Dermis microvascular lymphatic vessel endothelial cell (primary cell): ENCODE measurements around the gene COL18A1. TPM values are rescaled to one million over a fixed set of nuclear protein-coding genes. Genes with fewer than 3 reads are reported as not detected.
"Not testable (repeated sequence)": the region's sequence is repeated elsewhere in the genome, so short reads cannot be mapped to it uniquely, and the experiment has no call there.

Experiments
- DNase-seq, 2 donors: peaks; one replicate each; pipeline versions ENCODE4 v3.0.0 to v3.0.0-alpha.2; 2010; ENCODE audit warnings: low read depth in 2 of 2
- total RNA-seq: library from RNA; depleted of rRNA; stranded (reverse); fragments of >200 nt; gene quantifications from 2 replicates; pipeline ENCODE4 v1.2.1, GENCODE V29; 2014

The COL18A1 gene
- total RNA-seq, 1 donor from 2014 or later: 170 TPM

DNA sequence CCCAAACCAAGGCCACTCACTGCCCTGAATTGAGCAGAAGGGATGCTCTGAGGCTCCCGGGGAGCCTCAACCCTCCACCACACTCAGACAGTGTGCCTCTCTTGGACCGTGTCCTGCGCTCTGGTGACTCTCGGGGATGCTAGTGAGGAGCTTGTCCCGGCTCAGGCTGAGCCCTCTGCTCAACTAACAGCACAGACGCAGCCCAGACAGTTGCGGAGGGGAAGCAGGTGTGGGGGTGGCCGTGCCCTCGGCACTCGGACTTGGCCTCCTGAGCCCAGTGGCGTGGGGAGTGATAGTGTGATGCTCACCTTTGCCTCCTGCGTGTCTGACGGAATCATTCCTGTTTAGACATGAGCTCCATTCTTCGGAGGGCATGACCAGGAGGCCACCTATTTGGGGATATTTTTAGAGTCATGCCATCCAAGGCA, 152.7 kb downstream of the COL18A1 start:
- DNase-seq: no peak

DNA sequence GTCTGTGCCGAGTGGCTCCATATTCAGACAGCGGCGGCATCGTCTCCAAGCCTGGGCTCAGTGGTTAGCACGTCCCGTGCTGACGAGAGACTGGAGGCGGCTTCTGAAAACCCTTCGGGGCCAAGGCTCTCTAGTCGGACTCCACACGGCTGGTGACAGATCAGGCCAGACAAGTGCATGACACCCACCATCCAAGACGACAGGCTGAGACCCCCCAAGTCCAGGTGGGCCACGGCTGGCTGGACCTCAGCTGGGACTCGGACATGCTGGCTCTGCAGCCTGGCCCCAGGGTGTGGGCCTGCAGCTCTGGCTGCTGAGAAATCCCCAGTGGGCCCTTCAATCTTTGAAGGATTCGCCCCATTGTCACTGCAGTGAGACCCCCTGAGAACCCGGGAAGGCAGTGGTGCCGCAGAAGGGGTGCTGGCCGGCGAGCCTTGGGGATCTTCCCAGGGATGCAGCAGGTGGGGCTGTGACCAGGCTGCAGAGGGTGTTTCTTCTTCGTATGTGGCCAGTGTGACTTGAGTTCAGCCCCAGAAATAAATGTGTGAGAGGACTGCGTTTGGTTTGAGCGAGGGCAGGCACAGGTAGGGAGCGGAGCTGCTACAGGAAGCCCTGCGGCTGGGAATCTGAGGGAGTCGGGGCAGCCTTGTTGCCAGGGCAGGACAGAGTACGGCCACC, 153.2 kb downstream of the COL18A1 start:
- no peak for DNase-seq

- DNase-seq: no peak
Measured at GRCh38 chr21:45559216-45560105, 154.5 kb downstream of the COL18A1 start.

- no peak for DNase-seq
Measured at GRCh38 chr21:45560106-45561021, 155.4 kb downstream of the COL18A1 start.

DNA sequence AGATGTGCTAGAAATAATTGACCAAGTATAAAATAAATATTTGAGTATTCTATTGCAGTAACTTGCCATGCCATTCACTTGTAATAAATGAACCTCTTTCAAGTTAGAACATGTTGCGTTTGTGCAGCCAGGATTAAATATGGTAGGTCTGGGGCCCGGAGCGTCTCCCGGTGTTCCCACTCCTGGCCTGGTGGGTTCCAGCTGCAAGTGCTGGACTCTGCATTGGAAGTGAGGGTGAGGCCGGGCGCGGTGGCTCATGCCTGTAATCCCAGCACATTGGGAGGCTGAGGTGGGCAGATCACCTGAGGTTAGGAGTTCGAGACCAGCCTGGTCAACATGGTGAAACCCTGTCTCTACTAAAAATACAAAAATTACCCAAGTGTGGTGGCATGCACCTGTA, 156.3 kb downstream of the COL18A1 start:
- not testable (repeated sequence) for DNase-seq

DNA sequence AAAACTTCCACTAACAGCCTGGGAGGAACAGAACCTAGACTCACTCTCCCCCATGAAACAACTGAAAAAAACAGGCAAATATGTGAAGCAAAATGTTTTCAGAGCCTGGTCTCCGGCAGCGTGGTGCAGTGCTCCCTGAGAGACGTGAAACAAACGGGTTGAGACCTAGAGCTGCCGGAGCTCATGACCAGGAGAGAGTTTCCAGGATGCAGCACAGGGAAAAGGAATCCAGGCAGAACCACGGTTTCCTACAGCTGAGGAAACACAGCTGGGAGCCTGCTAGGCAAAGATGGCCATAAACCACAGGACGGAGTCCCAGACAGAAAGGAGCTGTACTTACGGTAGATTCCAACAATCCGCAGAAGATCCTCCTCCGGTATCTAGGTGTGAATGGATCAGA, 157.4 kb downstream of the COL18A1 start:
- no peak for DNase-seq

- no peak for DNase-seq
Measured at GRCh38 chr21:45562965-45563364, 158.0 kb downstream of the COL18A1 start.

Other genes with a start within 250 kb of the COL18A1 start
- 11.4 and 17.8 TPM in 2 replicates for gene POFUT2, start 117.3 kb upstream of the COL18A1 start, total RNA-seq
- gene SLC19A1, start 137.3 kb downstream of the COL18A1 start, total RNA-seq: 4.9 and 5.4 TPM in 2 replicates
- 0.13 TPM in 2 replicates for gene PCBP3, start 238.6 kb downstream of the COL18A1 start, total RNA-seq